Stimulated activated CD8-positive, alpha-beta memory T cell treated with anti-CD3 and anti-CD28 coated beads, Interleukin-12 subunit alpha, Interleukin-12 subunit beta, amount 100 ng/mL, for 1 hour (primary cell): ENCODE results near the gene HOXB7.

Source experiments
- DNase-seq: peaks from one replicate; pipeline ENCODE4 v3.0.0-alpha.2; 2020; ENCODE audit warnings: low read depth

HOXB7 gene

DNA sequence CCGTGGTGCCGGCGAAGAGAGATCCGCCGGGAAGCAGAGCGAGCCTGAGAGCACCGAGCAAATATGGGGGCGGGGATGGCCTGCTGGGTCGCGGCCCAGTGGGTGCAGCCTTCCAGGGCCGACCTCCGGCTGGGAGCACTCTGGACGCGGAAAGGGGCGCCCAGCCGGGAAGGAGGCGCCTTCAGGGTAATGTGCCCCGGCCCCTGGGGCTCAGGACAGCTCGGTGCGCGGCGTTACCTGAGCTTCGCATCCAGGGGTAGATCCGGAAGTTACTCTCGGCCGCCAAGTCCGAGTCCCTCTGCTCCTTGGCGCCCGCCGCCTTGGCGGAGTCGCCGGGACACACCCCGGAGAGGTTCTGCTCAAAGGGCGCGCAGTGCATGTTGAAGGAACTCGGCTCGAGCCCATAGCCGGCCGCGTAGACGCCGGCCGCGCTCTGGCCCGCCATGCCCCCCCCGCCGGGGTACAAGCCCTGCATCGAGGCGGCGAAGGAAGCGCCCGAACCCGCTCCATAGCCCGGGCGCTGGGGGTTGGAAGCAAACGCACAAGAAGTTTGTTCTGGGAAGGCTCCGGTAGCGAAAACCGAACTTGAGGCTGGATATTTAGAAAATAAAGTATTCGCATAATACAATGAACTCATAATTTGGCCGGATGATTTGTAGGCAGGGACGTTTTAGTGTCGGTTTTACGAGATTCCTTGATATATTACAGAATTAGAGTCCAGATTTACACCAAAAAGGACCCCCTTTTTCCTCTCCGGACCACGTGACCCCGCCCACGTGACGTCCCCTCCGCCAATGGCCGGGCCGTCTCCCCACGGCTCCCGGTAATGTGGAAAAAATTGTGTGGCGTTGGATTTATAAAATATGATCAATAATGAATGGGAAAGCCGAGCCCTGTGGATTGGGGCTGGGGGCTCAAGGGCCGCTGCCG lies at the start of gene HOXB7:
Gene HOXB7, minus strand, starts transcription at position 736 of the 930 bp plus-strand sequence. Its CDS starts 99 bp downstream, at position 637.
- DNase-seq: peak; percentile 57

DNA sequence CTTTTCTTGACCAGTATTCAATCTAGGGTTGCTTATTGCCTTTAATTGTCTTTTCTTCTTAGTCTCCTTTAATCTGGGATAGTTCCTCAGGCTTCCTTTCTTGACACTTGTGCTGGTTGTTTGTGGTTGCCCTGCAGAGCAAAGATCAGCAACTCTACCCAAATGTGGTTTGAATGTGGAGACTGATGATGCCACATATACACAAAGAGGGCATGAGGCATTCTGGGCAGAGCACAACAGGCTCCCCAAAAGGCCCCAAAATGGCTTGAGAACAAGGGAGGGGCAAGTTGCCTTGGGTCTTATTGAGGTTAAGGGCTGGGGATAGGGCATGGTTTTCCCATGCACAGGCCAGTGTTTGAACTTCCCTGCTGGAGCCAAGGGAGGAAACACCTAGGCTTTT lies 45.1 kb upstream of the HOXB7 start:
- DNase-seq: no peak

DNA sequence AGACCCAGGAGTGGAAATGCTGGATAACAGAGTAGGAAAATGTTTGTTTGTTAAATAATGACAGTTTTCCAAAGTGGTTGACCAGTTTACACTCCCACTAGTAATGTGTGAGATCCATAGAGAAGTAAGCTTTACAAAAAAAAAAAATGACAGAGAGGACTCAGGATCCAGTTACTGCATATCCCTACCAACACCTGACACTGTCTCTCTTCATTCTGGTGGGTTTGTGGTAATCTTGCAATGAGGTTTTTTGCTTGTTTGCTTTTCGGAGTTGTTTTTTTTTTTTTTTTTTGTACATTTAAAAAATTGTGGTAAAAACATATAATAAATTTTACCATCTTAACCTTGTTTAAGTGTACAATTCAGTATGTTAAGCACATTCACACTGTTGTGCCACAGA lies 38.9 kb upstream of the HOXB7 start:
- DNase-seq: no peak

DNA sequence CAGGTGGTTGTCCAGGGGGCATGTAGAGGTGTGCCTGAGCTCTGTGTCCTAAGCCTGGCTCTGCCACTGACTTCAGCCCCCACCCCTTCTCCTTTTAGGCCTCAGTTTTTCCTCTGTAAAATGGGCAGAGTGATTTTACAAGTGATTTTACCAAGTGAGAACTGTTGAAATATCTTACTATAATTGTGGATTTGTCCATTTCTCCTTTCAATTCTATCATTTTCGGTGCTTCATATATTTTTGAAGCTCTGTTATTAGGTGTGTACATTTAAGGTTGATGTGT lies 37.1 kb upstream of the HOXB7 start:
- DNase-seq: no peak

DNA sequence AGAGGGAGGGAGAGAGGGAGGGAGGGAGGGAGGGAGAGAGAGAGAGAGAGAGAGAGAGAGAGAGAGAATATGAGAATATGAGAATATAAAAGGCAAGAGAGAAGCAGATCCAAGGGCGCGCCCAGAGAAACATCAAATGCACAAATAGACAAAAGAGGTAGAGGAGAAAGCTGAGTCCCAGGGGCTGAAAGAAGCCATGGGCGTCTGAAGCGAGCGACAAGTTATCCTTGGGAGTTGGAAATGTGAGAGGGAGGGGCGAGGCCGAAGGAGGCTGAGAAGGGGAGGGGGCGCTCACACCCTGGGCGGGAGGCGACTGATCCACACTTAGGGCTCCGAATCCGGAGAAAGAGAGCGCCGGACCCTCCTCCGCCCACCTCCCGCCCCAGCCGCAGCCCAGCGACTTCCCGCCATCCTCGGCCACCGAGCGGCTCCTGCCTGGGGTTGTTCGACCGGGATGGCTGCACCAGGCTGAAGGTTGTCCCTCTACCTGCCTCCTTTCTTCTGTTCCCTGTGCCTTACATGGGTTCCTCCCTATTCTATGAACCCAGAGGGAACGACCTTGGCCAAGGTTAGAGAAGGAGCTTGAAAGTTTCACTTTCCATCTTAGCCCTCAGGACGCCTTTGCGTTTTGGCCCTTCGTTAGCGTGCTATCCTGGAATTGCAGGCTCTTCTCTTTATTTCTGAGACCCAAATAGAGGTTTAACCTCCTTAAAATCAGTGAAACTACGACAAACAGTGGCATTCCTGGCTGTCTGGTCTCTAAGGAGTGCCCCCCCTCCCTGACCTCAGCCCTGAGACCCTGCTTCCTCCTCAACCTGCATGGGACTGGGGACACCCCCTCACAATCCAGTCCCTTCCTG lies 36.5 kb upstream of the HOXB7 start:
- no peak for DNase-seq

DNA sequence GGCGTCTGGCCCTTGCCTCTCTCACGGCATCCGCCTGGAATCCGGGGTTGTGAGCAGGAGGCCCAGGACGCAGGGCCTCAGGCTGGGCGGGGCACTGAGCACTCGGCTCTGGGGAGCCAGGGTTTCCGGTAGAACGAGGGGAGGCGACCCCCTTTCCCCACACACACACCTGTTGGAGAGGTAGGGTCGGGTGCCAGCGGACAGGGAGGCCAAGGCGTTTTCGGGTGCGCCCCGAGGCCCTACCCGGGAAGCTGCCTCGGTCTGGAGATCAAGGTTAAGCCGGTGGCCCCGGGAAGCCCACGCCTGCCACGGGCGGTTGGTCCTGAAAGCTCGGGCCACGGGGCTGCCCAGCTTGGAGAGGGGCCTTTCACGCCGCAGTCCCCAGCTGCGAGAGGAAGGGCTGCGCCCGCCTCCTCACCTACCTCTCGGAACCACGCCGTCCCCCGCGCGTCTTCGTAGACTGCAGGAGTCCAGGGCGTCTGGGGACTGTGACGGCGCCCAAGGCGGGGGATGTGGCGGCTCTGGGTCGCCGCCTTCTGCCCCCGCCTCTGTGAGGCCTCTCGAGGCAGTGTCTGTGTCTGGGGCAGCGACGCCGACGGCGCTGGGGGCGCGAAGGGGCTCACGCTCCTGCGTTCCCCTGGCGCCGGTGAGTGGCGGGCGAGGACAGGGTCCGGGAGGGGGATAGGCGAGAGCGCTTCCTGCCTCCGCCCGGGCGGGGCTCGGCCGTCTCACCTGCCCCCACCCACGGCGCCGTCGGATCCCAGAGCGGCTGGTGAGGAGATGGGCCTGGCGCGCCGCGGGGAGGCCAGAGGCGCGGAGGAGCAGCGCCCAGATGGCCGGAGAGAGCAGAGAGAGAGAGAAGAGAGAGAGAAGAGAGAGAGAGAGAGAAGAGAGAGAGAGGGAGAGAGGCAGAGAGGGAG lies 35.6 kb upstream of the HOXB7 start:
- no peak for DNase-seq

DNA sequence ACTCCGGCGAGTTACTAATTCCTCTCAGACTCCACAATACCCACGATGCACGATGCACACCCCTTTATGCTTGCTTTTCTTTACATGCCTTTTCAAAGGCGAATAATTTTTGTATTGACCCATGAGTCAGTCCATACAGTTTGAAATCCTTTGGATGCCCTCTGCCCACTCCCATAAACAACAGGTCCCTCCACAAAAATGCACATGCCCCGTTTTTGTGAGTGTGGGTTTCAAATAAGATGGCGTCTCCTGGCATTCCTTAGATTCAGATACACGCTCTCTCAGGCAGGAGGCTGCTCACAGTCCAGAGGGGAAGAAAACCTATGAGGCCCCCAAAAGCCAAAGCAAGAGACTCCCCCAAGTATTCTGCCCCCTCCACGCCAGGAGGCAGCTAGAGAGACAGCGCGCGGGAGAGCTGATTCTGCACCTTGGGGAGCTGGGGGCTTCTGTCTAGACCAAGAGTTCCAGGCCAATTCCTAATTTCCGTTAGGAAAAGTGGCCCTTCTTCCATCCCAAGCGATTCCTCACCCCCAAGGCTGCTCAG lies 34.9 kb upstream of the HOXB7 start:
- DNase-seq: no peak

DNA sequence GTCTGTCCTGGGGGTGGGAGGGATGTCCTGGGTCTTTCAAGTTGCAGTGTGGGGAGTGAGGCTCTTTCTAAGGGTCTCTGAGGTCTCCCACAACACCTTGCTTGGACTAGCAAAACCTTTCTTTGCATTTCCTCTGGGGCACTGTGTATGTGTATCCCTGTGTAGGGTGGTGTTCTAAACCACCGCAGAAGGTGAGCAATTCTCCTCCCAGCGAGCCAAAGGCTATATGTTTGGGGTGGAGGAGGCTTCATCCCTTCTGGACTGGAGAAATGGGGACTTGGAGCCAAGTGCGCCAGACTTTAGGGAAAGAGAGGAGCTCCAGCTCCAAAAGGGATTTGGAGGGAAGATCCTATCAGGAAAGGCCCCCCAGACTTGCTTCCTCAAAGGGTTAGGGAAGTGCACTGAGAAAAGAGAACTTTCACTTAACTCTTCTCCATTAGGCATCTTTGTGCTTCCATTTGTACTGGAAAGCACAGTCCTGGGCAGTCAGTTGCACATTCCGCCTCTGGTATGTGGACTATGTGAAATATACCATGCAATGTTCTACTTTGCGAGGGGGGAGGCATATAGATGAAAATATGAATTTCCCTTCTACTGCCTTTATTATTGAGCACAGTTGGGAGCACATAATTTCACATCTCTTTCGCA lies 34.2 kb upstream of the HOXB7 start:
- no peak for DNase-seq

DNA sequence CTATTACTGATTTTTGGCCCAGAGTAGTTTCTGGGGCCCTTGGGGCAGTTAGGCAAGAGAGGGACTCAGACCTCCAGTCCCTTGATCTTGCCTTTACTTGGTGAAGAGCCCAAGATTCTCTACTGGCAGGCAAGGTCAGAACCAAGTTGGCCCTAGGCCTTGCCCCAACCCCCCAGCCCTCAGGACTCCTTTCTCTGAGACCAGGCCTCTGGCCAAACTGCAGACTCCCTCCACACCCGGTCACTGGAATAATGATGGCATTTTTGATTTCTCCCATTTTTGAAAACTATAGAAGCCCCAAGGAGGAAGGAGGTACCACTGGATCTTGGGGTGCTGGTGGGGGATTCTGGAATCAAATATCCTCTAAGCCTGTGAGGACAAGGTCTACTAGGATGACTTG lies 33.3 kb upstream of the HOXB7 start:
- DNase-seq: no peak

DNA sequence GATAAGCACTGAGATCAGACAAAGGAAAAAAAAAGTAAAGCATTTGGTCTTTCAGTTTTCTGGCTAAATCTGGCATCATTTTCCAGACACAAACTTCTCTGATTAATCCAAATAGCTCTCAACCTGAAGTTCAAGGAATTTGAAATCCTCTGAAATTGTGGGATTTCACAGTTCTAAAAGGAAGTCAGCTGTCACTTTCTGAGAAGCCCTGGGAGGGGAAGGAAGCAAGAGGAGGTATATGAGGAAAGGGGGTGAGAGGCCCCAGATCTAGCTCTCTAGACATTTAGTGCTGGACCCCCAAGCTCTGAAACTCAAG lies 32.8 kb upstream of the HOXB7 start:
- no peak for DNase-seq

DNA sequence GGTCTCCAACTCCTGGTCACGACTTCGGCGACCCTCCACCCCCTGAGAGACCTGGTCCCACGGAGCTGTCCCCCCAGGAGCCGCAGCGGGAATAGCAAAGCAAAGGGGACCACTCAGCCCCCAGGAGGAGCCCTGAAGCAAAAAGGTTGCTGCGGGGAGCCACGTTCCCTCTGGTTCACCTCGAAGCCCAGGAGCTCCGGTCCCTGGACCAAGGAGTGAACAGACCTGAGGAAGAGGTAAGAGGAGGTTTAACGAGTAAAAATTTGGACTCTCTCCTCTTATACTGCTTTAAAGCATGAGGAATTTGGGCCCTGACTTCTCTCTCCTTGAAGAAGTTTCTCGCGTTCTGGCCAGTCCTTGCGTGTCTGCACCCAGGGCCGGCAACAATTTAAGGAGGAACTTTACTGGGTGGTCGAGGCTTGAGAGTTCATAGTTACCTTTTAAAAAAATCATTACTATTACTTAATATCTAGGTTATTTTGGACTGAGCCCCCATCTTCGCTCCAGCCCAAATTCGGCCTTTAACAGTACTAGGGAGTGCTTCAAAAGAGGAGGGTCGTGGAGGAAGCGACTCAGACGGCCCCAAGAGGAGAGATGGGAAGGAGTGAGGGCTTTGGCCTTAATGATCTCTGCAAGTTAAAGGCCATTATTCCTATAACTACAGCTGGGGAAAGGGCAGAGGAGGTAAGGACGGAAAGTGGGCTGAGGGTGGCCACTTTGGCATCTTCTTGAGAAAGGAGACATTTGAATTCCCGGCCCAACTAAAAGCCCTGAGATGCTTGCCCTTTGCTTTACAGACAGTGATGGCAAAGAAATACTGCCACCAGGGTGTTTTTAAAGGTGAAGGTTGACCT lies 32.3 kb upstream of the HOXB7 start:
- DNase-seq: no peak

DNA sequence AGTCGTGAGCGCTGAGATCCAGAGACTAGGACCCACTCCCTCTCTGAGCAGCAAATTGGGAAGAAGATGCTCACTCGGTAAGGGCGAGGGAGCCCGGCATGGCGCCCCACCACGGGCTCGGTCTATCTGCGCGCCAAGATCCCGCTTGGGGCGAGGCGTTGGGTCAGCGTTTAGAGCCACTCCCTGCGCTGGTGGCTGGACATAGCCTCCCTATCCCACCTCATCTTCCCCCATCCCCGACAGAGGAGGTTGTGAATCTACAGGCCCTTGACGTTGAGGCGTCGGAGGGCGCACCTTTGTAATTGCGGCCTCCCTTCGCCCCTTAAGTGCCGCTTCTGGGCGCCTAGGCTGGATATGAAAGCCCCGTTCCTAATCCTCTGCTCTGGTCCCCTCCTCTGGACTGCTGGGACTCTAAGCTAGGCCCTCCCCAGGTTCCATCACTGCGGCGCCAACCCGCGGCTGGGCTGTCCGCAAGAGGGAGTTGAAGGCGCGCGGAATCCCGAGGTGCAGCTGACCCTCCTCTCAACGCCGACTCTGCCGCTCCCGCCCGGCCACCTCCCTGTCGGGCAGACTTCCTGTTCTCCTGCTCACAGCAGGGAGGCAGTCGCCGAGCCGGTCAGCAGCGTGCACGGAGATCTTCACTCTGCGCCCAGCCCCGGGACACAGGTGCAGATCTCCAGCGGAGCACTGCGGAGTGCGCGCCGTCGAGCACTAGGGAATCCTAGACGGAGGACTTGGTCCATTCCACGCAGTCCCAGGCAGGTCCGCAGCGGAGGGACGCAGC lies 31.4 kb upstream of the HOXB7 start:
- no peak for DNase-seq

DNA sequence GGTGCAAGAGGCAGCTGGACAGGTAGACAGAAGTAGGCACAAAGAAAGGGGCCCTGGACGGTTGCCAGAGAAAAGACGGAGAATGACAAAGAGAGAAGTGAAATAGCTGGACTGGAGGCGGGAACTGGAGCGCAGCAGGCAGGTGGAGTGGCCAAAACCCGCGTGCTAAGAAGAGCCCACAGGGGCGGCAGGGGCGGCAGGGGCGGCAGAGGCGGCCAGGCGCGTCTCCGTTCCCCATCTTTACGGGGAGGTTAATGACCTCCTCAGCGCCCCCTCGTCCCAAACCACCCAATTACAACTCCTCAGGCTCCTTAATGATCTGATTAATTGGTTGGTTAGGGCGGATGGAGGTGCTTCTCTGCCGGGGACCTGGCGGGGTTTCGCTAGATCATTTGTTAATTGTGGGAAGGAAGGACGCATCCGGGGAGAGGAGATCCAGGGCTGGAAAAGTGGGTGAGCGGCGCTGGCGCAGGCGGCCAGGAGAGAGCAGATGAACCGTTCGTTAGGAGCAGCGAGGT lies 30.8 kb upstream of the HOXB7 start:
- no peak for DNase-seq

DNA sequence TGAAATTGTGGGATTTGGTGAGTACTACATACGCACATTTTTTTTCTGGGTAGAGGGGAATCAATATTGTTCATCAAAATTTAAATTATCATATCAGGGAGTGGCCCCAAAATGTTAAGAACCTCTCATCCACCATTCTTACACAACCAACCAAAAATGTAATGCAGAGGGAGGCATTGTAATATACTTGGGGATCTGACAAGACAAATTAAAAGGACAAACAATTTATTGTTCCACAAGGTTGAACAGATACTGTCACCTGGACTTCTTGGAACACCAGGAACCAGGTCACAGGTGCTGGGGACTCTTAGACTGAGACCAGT lies 30.0 kb upstream of the HOXB7 start:
- no peak for DNase-seq

DNA sequence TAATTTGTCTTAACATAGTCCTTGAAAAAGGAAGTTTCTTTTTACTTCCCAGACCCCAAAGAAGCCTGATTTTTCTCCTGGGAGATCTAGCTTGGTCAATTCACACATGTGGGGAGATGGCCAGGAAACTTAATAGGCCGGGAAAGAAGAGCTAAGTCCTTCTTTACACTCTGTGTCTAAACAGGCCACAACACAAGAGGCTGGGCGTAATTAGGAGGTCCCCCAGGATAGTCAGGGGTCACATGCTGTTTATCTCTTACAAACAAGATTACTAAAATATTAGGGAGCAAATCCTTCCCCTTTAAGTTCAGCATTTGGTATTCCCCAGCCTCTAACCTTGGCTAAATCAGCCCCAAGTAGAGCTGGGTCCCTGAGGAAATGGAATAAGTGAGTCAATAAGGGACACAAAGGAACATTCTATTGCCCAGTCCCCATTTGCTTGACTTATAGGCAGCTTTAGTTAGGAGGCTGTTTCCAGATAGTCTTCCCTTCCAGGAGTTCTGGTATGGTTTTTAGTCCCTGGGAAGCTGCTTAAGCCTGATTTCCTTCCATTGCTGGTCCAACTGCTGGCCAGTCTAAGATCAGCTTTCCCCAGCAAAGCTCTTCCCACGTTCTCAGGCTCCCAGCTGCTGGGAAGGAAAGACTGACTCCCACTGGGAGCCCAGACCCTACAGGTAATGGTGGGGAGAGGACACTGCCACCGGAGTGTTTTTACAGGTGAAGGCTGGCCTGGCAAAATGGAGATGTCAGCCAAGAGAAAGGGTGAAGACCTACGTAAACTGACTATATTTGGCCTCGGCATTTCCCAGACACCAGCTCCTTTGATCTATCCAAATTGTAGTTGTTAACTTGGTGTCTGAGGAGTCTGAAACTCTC lies 29.4 kb upstream of the HOXB7 start:
- no peak for DNase-seq

DNA sequence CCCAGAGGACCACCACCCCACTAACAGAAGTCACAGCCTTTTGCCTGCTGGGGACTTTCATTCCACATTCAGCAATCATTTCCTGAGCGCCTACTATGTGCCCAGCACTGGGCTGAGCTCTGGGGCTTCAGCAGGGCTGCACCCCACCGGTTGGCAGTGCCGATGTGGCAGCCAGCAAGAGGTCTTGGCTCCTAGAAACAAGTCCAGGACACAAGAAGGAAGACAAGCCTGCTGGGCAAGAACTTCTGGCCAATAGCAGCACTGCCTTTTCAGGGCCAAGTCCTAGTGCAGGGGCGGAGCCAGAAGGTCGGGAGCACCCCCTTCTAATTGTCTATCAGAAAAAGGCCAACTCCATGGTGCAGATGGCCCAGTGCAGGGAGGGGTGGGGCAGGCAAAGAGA lies 28.3 kb upstream of the HOXB7 start:
- DNase-seq: no peak

DNA sequence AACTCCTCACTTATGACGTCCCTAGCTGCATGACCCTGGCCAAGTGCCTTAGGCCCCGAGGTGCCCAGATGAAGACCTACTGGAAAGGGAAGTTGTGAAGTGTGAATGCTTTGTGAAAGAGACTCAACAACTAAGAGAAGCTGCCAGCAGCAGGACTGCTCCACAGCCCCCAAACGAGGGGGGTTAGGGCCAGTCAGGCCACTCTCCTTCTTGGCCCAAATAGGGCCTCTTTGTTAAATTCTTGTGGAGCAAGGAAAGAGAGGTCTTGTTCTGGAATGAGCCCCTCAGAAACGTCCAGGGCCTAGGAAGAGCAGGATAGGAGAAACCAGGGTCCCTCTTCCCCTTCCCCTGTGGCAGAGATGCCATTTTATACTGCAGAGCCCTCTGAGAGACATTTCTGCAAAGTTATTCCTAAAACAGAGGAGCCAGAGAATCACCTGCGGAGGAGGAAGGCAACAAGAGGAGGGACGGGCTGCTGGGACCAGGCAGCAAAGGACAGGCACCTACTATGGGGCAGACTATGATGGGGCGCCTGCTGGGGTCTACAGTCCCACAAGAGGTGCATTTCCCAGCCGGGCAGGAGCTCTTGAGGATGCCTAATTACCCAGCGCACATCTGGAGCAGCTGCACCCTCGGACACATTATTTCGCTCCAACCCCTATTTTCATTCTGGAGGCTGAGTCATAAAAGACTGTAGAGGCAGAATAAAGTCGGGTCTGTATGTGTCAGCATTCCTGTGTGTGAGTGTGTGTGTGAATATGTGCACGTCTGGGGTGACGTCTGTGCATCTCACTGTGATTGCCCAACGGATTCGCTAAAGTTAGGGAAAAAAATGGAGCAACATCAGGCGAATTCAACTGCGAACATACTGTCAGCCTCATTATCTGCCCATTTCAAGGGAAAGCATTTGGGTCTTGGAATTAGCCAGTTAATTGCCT lies 26.8 kb upstream of the HOXB7 start:
- no peak for DNase-seq
